ENCODE measurements around the gene GBF1. TPM values are rescaled to one million over a fixed set of nuclear protein-coding genes. Genes with fewer than 3 reads are reported as not detected.
A peak's percentile ranks its signal among the peaks of the same experiment; 100 is the strongest.

The GBF1 gene
- total and polyA plus RNA-seq, 11 donors: 15.5 to 70.0 (median 48.2) TPM

- H3K4me1 ChIP-seq: peaks cover 0 to 17% (median 4%) of the 10 kb centered on the region in 12 donors
- no peaks in the 10 kb centered on the region for H3K9me3 ChIP-seq
- intact Hi-C loops (cut with DNase I): no loop called here
- DNase-seq (no peak), ATAC-seq (no peak)
- H3K4me3 ChIP-seq: no peak overlapping the region
- peaks cover 0 to 37% (median 29%) of the 10 kb centered on the region in 9 donors for H3K36me3 ChIP-seq
- TF ChIP-seq POLR2A (IDR thresholded peaks at IDR 0.05): no peak
- no peak for TF ChIP-seq CTCF (IDR thresholded peaks at IDR 0.05)
- WGBS, 4 donors: 38 to 76% (median 62%) methylated on average over 2 of the region's 2 CpGs
- H3K27me3 ChIP-seq: no peaks in the 10 kb centered on the region
- H3K27ac ChIP-seq: no peak overlapping the region
These were observed 97.1 kb downstream of the GBF1 start for GRCh38 chr10:102342458-102342857.

- TF ChIP-seq POLR2A (IDR thresholded peaks at IDR 0.05) (no peak), CTCF (IDR thresholded peaks at IDR 0.05) (no peak)
- Histone ChIP-seq H3K27ac (peak overlapping the region in 1 of 12 donors; percentile 14), H3K9me3 (no peaks in the 10 kb centered on the region), H3K4me3 (no peak overlapping the region), H3K4me1 (peaks cover 0 to 16% (median 7%) of the 10 kb centered on the region in 12 donors), H3K27me3 (no peaks in the 10 kb centered on the region), H3K36me3 (peaks cover 0 to 41% (median 29%) of the 10 kb centered on the region in 9 donors)
- no peak for DNase-seq
- 74 to 82% (median 78%) methylated on average over 3 of the region's 3 CpGs for WGBS, 4 donors
- intact Hi-C loops (cut with DNase I): no loop called here
- ATAC-seq: peak in 2 of 4 donors; percentile 13 to 35
These were observed 97.6 kb downstream of the GBF1 start for GRCh38 chr10:102342958-102343357.

GRCh38 chr10:102344067-102344466 lies 98.7 kb downstream of the GBF1 start:
- no peak overlapping the region for H3K27ac ChIP-seq
- no peaks in the 10 kb centered on the region for H3K27me3 ChIP-seq
- H3K9me3 ChIP-seq: no peaks in the 10 kb centered on the region
- peaks cover 0 to 16% (median 7%) of the 10 kb centered on the region in 12 donors for H3K4me1 ChIP-seq
- 86 to 90% (median 88%) methylated on average over 3 of the region's 3 CpGs for whole genome bisulfite sequencing, 4 donors
- TF ChIP-seq CTCF (IDR thresholded peaks at IDR 0.05) (no peak), POLR2A (IDR thresholded peaks at IDR 0.05) (no peak)
- peaks cover 0 to 51% (median 31%) of the 10 kb centered on the region in 9 donors for H3K36me3 ChIP-seq
- no peak for ATAC-seq
- intact Hi-C loops (cut with DNase I): no loop called here
- H3K4me3 ChIP-seq: no peak overlapping the region
- DNase-seq: no peak

- Histone ChIP-seq H3K9me3 (no peaks in the 10 kb centered on the region), H3K27me3 (no peaks in the 10 kb centered on the region), H3K27ac (no peak overlapping the region), H3K36me3 (peaks cover 0 to 80% (median 45%) of the 10 kb centered on the region in 9 donors), H3K4me1 (peaks cover 0 to 16% (median 7%) of the 10 kb centered on the region in 12 donors), H3K4me3 (no peak overlapping the region)
- intact Hi-C loops (cut with DNase I): loop anchor here in 4 of 10 donors (1.0 to 5.0 kb wide), 3 partner anchors 118 to 180 kb away; no protein-coding TSS in a partner anchor
- DNase-seq (peak in 4 of 5 donors; percentile 27 to 40 (median 32)), ATAC-seq (peak; percentile 17 to 77 (median 75))
- WGBS, 4 donors: 30 to 58% (median 42%) methylated on average over 2 of the region's 2 CpGs
- TF ChIP-seq POLR2A (IDR thresholded peaks at IDR 0.05) (no peak), CTCF (IDR thresholded peaks at IDR 0.05) (peak; percentile 38 to 74 (median 61))
These were observed 102.0 kb downstream of the GBF1 start for GRCh38 chr10:102347236-102347828.
